ENCODE data around the gene SLC25A22.

DNA sequence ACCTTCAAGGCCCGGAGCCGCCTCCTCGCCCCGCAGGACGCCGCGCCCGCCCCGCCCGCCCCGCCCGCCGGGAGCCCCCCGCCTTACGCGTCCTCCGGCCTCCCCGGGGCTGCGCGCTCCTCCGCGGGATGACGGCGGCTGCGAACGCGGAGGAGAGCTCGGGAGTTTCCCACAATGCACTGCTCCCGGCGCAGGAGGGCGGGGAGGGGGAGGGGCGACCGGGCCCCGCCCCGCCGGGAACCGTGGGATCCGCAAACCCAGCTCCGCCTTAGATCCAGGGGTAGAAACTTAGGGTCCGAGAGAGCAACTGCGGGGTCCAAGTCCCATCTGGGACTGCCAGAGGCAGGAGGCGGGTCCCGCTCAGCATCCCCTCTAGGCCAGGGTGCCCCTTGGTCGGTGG, 8.1 kb downstream of the SLC25A22 start, which contains the start of gene CEND1:
- TF ChIP-seq, protein P1, sequence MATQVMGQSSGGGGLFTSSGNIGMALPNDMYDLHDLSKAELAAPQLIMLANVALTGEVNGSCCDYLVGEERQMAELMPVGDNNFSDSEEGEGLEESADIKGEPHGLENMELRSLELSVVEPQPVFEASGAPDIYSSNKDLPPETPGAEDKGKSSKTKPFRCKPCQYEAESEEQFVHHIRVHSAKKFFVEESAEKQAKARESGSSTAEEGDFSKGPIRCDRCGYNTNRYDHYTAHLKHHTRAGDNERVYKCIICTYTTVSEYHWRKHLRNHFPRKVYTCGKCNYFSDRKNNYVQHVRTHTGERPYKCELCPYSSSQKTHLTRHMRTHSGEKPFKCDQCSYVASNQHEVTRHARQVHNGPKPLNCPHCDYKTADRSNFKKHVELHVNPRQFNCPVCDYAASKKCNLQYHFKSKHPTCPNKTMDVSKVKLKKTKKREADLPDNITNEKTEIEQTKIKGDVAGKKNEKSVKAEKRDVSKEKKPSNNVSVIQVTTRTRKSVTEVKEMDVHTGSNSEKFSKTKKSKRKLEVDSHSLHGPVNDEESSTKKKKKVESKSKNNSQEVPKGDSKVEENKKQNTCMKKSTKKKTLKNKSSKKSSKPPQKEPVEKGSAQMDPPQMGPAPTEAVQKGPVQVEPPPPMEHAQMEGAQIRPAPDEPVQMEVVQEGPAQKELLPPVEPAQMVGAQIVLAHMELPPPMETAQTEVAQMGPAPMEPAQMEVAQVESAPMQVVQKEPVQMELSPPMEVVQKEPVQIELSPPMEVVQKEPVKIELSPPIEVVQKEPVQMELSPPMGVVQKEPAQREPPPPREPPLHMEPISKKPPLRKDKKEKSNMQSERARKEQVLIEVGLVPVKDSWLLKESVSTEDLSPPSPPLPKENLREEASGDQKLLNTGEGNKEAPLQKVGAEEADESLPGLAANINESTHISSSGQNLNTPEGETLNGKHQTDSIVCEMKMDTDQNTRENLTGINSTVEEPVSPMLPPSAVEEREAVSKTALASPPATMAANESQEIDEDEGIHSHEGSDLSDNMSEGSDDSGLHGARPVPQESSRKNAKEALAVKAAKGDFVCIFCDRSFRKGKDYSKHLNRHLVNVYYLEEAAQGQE (IDR thresholded peaks at IDR 0.05; ENCODE audit: insufficient replicate concordance, low read depth), result no peak
- TF ChIP-seq, protein P2, sequence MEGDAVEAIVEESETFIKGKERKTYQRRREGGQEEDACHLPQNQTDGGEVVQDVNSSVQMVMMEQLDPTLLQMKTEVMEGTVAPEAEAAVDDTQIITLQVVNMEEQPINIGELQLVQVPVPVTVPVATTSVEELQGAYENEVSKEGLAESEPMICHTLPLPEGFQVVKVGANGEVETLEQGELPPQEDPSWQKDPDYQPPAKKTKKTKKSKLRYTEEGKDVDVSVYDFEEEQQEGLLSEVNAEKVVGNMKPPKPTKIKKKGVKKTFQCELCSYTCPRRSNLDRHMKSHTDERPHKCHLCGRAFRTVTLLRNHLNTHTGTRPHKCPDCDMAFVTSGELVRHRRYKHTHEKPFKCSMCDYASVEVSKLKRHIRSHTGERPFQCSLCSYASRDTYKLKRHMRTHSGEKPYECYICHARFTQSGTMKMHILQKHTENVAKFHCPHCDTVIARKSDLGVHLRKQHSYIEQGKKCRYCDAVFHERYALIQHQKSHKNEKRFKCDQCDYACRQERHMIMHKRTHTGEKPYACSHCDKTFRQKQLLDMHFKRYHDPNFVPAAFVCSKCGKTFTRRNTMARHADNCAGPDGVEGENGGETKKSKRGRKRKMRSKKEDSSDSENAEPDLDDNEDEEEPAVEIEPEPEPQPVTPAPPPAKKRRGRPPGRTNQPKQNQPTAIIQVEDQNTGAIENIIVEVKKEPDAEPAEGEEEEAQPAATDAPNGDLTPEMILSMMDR (IDR thresholded peaks at IDR 0.05; ENCODE audit: insufficient read depth, low read length), result no peak
- no peak for TF ChIP-seq GABPA (IDR thresholded peaks at IDR 0.05; ENCODE audit: low read depth)
